Left lung (tissue), 10 donors: Measurements from ENCODE around the gene RIT2. TPM values are rescaled to one million over a fixed set of nuclear protein-coding genes. Genes with fewer than 3 reads are reported as not detected.

ENCODE experiments used
- ATAC-seq: fragments of 200-7000 bp; cut with Tn5 transposase; one replicate; pipeline ENCODE4 v1.9.1; 2020; ENCODE audit warnings: moderate library complexity
- DNase-seq, 4 donors: peaks; one replicate each; pipeline ENCODE4 v3.0.0-alpha.2; 2013 to 2020
- H3K27ac ChIP-seq, 2 donors: fragments of 200-600 bp; sonication (generic) in 1 of 2; one replicate each; pipeline versions ENCODE4 v1.5.0 to v1.8.0; 2020 to 2021
- H3K27me3 ChIP-seq, 2 donors: fragments of 200-600 bp; sonication (generic) in 1 of 2; one replicate each; pipeline versions ENCODE4 v1.5.0 to v1.8.0; 2020 to 2021
- H3K36me3 ChIP-seq, 2 donors: fragments of 200-600 bp; sonication (generic) in 1 of 2; one replicate each; pipeline versions ENCODE4 v1.5.0 to v1.8.0; 2020 to 2021
- H3K4me1 ChIP-seq, 2 donors: fragments of 200-600 bp; one replicate each; pipeline ENCODE4 v1.8.0; 2021
- H3K4me3 ChIP-seq, 2 donors: fragments of 200-600 bp; sonication (generic) in 1 of 2; one replicate each; pipeline versions ENCODE4 v1.5.0 to v1.8.0; 2020 to 2021; ENCODE audit warnings: mild to moderate bottlenecking in 1 of 2
- H3K9me3 ChIP-seq, 2 donors: fragments of 200-600 bp; sonication (generic) in 1 of 2; one replicate each; pipeline versions ENCODE4 v1.5.0 to v1.8.0; 2020 to 2021
- CTCF ChIP-seq, 2 donors: fragments of 200-600 bp; sonication (generic) in 1 of 2; IDR thresholded peaks; one replicate each; pipeline versions ENCODE4 v1.5.0 to v1.8.0; 2021; ENCODE audit warnings: antibody characterized with exemption in 2 of 2
- intact Hi-C, 2 donors: fragments of 100-400 bp; cut with DNase I; formaldehyde crosslinking; loops; one replicate each; pipeline versions ENCODE4 v1.11.2 to v1.14.2; 2022
- polyA plus RNA-seq, 6 donors: library from polyadenylated mRNA; unstranded; fragments of 120-200 nt; gene quantifications; one replicate each; pipeline ENCODE4 v1.2.1, GENCODE V29; 2013; ENCODE audit not compliant: insufficient read length in 6 of 6
- total RNA-seq, 2 donors: library from RNA; stranded (reverse); fragmentation: NEBNext Ultra II Directional; extraction: Animal tissue kit (Norgen Biotek cat#: 25700); gene quantifications; one replicate each; pipeline ENCODE4 v1.2.1, GENCODE V29; 2021
- donor health status: DM: no; HTN: yes; CAD: no.
- donor health status: DM: no; HTN: no; CAD: no.

RIT2 gene
- total and polyA plus RNA-seq, 8 donors, result not detected

DNA sequence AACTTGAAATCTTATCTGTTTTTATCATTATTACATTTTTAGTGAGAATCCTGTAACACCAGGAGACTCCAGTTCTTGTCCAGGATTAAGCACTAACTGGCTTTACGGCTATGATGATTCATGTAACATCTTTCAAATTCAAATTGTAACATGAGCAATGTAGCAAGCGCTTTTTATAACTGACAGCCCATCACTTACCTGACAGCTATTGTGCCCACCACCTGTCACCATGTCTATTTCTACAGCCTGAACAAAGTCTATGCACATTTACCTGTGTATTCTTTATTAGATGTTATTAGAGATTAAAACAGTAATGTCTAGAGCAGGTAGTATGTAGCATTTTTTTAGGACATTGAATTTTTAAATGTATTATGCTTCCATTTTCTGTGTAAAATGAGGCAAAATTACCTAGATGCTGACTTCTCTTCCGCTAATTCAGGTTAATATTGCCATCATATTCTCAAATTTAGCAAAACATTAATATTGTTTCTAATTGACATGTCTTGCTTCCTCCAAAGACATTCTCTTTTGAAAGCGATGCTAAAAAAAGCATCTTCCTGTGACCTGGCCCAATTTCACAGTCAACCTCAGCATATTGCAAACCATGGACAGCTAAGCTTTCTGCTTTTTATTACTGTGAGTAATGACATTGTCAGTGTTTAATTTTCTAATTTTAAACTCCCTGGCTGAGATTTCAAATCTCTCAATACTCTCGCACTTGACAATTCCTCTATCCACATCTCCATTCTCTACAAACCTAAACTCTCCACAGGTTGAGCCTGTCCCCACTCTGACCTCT, 37.8 kb downstream of the RIT2 start:
- TF ChIP-seq CTCF (IDR thresholded peaks at IDR 0.05), result no peak
- intact Hi-C loops, result no loop called here
- Histone ChIP-seq H3K36me3 (no peaks in the 10 kb centered on the region), H3K4me1 (no peaks in the 10 kb centered on the region), H3K27ac (no peak overlapping the region), H3K27me3 (no peaks in the 10 kb centered on the region), H3K9me3 (no peaks in the 10 kb centered on the region), H3K4me3 (no peak overlapping the region)
- no peak for ATAC-seq
- DNase-seq, result no peak

DNA sequence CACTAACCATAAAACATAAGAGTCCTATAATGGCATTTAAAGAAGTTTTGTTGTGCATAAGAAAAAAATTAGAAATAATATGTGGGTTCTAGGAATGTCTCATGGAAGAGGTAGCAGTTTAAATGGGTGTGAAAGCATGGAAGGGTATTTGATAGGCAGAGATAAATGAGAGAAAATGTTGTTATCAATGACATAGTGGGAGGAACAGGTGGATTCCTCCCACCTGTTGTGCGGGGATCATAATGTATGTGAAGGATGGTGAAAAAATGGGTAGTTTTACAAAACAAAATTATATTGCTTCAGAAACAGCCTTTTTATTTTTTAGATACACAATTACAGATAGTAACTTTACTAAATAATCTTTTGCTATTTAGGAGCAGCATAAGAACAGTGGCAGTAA, 41.7 kb downstream of the RIT2 start:
- H3K27me3 ChIP-seq, result no peaks in the 10 kb centered on the region
- H3K4me1 ChIP-seq, result no peaks in the 10 kb centered on the region
- H3K4me3 ChIP-seq, result no peak overlapping the region
- ATAC-seq, result no peak
- H3K27ac ChIP-seq, result no peak overlapping the region
- no peak for TF ChIP-seq CTCF (IDR thresholded peaks at IDR 0.05)
- H3K9me3 ChIP-seq, result no peaks in the 10 kb centered on the region
- no peak for DNase-seq
- intact Hi-C loops, result no loop called here
- H3K36me3 ChIP-seq, result no peaks in the 10 kb centered on the region

DNA sequence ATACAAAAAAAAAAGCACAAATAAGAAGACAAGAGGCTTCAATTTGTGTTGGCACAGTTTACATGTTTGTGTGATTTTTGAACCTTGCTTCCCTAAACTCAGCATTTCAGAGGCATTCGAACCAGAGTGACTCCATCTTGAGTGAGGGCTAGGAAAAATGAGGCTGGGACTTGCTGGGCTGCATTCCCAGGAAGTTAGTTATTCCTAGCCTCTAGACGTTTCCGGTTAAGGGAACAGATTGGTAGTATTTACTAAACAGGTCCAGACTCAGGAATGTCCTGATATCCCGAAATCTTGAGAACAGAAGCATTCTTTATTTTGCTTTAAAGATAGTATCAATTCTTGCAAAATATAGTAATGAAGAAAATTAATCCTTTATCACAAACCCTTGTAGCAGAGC, 46.7 kb downstream of the RIT2 start:
- Histone ChIP-seq H3K9me3 (no peaks in the 10 kb centered on the region), H3K4me3 (no peak overlapping the region), H3K36me3 (no peaks in the 10 kb centered on the region), H3K4me1 (no peaks in the 10 kb centered on the region), H3K27ac (no peak overlapping the region), H3K27me3 (no peaks in the 10 kb centered on the region)
- no peak for TF ChIP-seq CTCF (IDR thresholded peaks at IDR 0.05)
- no peak for ATAC-seq
- no peak for DNase-seq
- intact Hi-C loops, result no loop called here

- H3K4me1 ChIP-seq, result no peaks in the 10 kb centered on the region
- no peak overlapping the region for H3K4me3 ChIP-seq
- no peak for TF ChIP-seq CTCF (IDR thresholded peaks at IDR 0.05)
- H3K36me3 ChIP-seq, result no peaks in the 10 kb centered on the region
- H3K27me3 ChIP-seq, result no peaks in the 10 kb centered on the region
- no peak overlapping the region for H3K27ac ChIP-seq
- intact Hi-C loops, result no loop called here
- ATAC-seq (no peak), DNase-seq (no peak)
- no peaks in the 10 kb centered on the region for H3K9me3 ChIP-seq
These were observed 47.9 kb downstream of the RIT2 start for GRCh38 chr18:43067570-43067969.

- no peak overlapping the region for H3K27ac ChIP-seq
- no peak overlapping the region for H3K4me3 ChIP-seq
- intact Hi-C loops, result no loop called here
- no peak for TF ChIP-seq CTCF (IDR thresholded peaks at IDR 0.05)
- H3K36me3 ChIP-seq, result no peaks in the 10 kb centered on the region
- no peak for ATAC-seq
- H3K27me3 ChIP-seq, result no peaks in the 10 kb centered on the region
- no peak for DNase-seq
- no peaks in the 10 kb centered on the region for H3K9me3 ChIP-seq
- no peaks in the 10 kb centered on the region for H3K4me1 ChIP-seq
These were observed 53.7 kb downstream of the RIT2 start for GRCh38 chr18:43061816-43062215.
